H1 (cell line): Measurements from ENCODE around the gene SHISA9. TPM values are rescaled to one million over a fixed set of nuclear protein-coding genes. Genes with fewer than 3 reads are reported as not detected.

ENCODE experiments used
- CTCF ChIA-PET: fragments of 300-600 bp; sonication (Branson Sonifier 250); formaldehyde crosslinking; loops from one replicate; lab custom pipeline; 2021; ENCODE audit not compliant: partially characterized antibody; lab: Charles Lee
- POLR2A ChIA-PET: fragments of 300-600 bp; sonication (Branson Sonifier 250); formaldehyde crosslinking; loops from one replicate; lab custom pipeline; 2021; ENCODE audit warnings: inconsistent platforms; ENCODE audit not compliant: partially characterized antibody; lab: Charles Lee
- DNase-seq, 2 experiments: peaks; one replicate each; pipeline versions ENCODE4 v3.0.0 to v3.0.0-alpha.2; 2010 to 2022; ENCODE audit warnings: low spot score in 2 of 2, low read depth in 1 of 2, mixed read lengths in 1 of 2
- FAIRE-seq: peaks from 2 replicates; lab custom pipeline; 2011; peaks lifted over from hg19 to GRCh38; lab: Jason Lieb, UNC
- H2AFZ ChIP-seq: 2 replicates; pipeline ENCODE4 v1.8.1; 2012; ENCODE audit warnings: low read length, inconsistent platforms
- H2AK5ac ChIP-seq: 2 replicates; pipeline ENCODE4 v1.6.1; 2013; ENCODE audit warnings: low read depth, low read length
- H2BK120ac ChIP-seq: replicated peaks from 2 replicates; pipeline ENCODE3; 2013; ENCODE audit warnings: low read depth, low read length, inconsistent platforms
- H2BK12ac ChIP-seq: 2 replicates; pipeline ENCODE4 v1.6.1; 2013; ENCODE audit warnings: low read depth, low read length
- H2BK15ac ChIP-seq: 2 replicates; pipeline ENCODE4 v1.6.1; 2013; ENCODE audit warnings: low read length
- H2BK20ac ChIP-seq: 2 replicates; pipeline ENCODE4 v1.6.1; 2013; ENCODE audit warnings: low read length
- H2BK5ac ChIP-seq: 2 replicates; pipeline ENCODE4 v1.6.1; 2013; ENCODE audit warnings: low read depth, low read length
- H3K14ac ChIP-seq: 2 replicates; pipeline ENCODE4 v1.6.1; 2013; ENCODE audit warnings: inconsistent platforms; ENCODE audit not compliant: insufficient read length
- H3K18ac ChIP-seq: 2 replicates; pipeline ENCODE4 v1.6.1; 2013; ENCODE audit warnings: low read length; ENCODE audit errors: extremely low read depth
- H3K23ac ChIP-seq: 2 replicates; pipeline ENCODE4 v1.6.1; 2013; ENCODE audit warnings: inconsistent platforms; ENCODE audit not compliant: insufficient read length
- H3K23me2 ChIP-seq: 2 replicates; pipeline ENCODE4 v1.6.1; 2013; ENCODE audit warnings: low read depth, low read length
- H3K27ac ChIP-seq: 2 replicates; pipeline ENCODE4 v1.6.1; 2011; ENCODE audit warnings: low read depth, low read length, inconsistent platforms
- H3K27me3 ChIP-seq, 4 experiments: replicated peaks in 1 of 4; 1 replicate in 1 of 4; 2 replicates in 3 of 4; pipeline versions ENCODE4 v1.6.1 to v1.8.1; 2011 to 2013; ENCODE audit warnings: low read length in 3 of 4, mild to moderate bottlenecking in 3 of 4, inconsistent platforms in 2 of 4, mixed read lengths in 2 of 4, moderate library complexity in 1 of 4; ENCODE audit not compliant: control insufficient read depth in 3 of 4, insufficient read depth in 3 of 4; ENCODE audit errors: extremely low read depth in 1 of 4
- H3K36me3 ChIP-seq, 4 experiments: 2 replicates each; pipeline versions ENCODE4 v1.6.1 to v1.8.1; 2011 to 2013; ENCODE audit warnings: mild to moderate bottlenecking in 4 of 4, low read length in 3 of 4, moderate library complexity in 2 of 4, control low read depth in 1 of 4, inconsistent platforms in 1 of 4; ENCODE audit not compliant: insufficient read depth in 4 of 4, control insufficient read depth in 2 of 4
- H3K4ac ChIP-seq: replicated peaks from 2 replicates; pipeline ENCODE3; 2013; ENCODE audit warnings: low read length, low read depth, mixed read lengths, inconsistent platforms; ENCODE audit not compliant: insufficient read length
- H3K4me1 ChIP-seq, 4 experiments: replicated peaks in 1 of 4; 1 replicate in 1 of 4; 2 replicates in 3 of 4; pipeline versions ENCODE4 v1.6.1 to v1.8.1; 2011 to 2013; ENCODE audit warnings: low read length in 3 of 4, inconsistent platforms in 2 of 4, mixed read lengths in 1 of 4; ENCODE audit not compliant: insufficient read depth in 4 of 4, control insufficient read depth in 3 of 4
- H3K4me2 ChIP-seq, 2 experiments: 2 replicates each; pipeline versions ENCODE4 v1.6.1 to v1.8.1; 2011 to 2013; ENCODE audit warnings: low read depth in 2 of 2, low read length in 2 of 2, control low read depth in 1 of 2, inconsistent platforms in 1 of 2, mild to moderate bottlenecking in 1 of 2; ENCODE audit not compliant: insufficient read depth in 1 of 2
- H3K4me3 ChIP-seq, 4 experiments: fragments of 200-600, 300-600 bp in 1 of 4; sonication (generic), shearing (Covaris generic), sonication (Bioruptor Twin) in 1 of 4; 2 replicates each; pipeline versions ENCODE4 v1.5.1 to v1.8.1; 2011 to 2016; ENCODE audit warnings: low read length in 4 of 4, low read depth in 3 of 4, control low read depth in 2 of 4, inconsistent platforms in 2 of 4, mild to moderate bottlenecking in 2 of 4, mixed read lengths in 1 of 4, moderate library complexity in 1 of 4; ENCODE audit not compliant: insufficient read depth in 2 of 4; ENCODE audit errors: extremely low read depth in 1 of 4
- H3K56ac ChIP-seq: replicated peaks from 2 replicates; pipeline ENCODE3; 2013; ENCODE audit warnings: low read depth, mild to moderate bottlenecking, mixed read lengths, low read length, inconsistent platforms; ENCODE audit not compliant: insufficient read length
- H3K79me1 ChIP-seq: 2 replicates; pipeline ENCODE4 v1.6.1; 2013; ENCODE audit warnings: low read depth, low read length, control low read depth
- H3K79me2 ChIP-seq, 2 experiments: 2 replicates each; pipeline versions ENCODE4 v1.6.1 to v1.8.1; 2012 to 2013; ENCODE audit warnings: low read length in 2 of 2, mild to moderate bottlenecking in 2 of 2, inconsistent platforms in 1 of 2; ENCODE audit not compliant: insufficient read depth in 2 of 2, control insufficient read depth in 1 of 2
- H3K9ac ChIP-seq, 4 experiments: replicated peaks in 1 of 4; 1 replicate in 1 of 4; 2 replicates in 3 of 4; pipeline versions ENCODE4 v1.6.1 to v1.8.1; 2011 to 2013; ENCODE audit warnings: low read depth in 3 of 4, low read length in 3 of 4, control low read depth in 2 of 4, mild to moderate bottlenecking in 2 of 4, moderate library complexity in 2 of 4, inconsistent platforms in 1 of 4; ENCODE audit errors: extremely low read depth in 1 of 4
- H3K9me3 ChIP-seq, 2 experiments: 2 replicates each; pipeline versions ENCODE4 v1.6.1 to v1.8.1; 2012 to 2013; ENCODE audit warnings: mild to moderate bottlenecking in 2 of 2, moderate library complexity in 2 of 2, control low read depth in 1 of 2, inconsistent platforms in 1 of 2, low read depth in 1 of 2, low read length in 1 of 2, mixed read lengths in 1 of 2; ENCODE audit not compliant: insufficient read depth in 2 of 2
- H4K20me1 ChIP-seq, 2 experiments: replicated peaks in 1 of 2; 2 replicates each; pipeline versions ENCODE3 to v1.8.1; 2011 to 2013; ENCODE audit warnings: inconsistent platforms in 2 of 2, low read length in 2 of 2, mild to moderate bottlenecking in 1 of 2; ENCODE audit not compliant: insufficient read depth in 2 of 2, control insufficient read depth in 1 of 2
- H4K5ac ChIP-seq: 2 replicates; pipeline ENCODE4 v1.6.1; 2013; ENCODE audit warnings: low read length, low read depth, mixed read lengths, inconsistent platforms; ENCODE audit not compliant: insufficient read length
- H4K8ac ChIP-seq: 2 replicates; pipeline ENCODE4 v1.8.0; 2013; ENCODE audit warnings: mild to moderate bottlenecking, moderate library complexity, low read length, inconsistent platforms; ENCODE audit not compliant: insufficient read depth; ENCODE audit errors: extremely low read depth
- H4K91ac ChIP-seq: replicated peaks from 2 replicates; pipeline ENCODE3; 2013; ENCODE audit warnings: low read length, mixed read lengths, inconsistent platforms; ENCODE audit not compliant: insufficient read length
- BACH1 ChIP-seq: IDR thresholded peaks from 2 replicates; pipeline ENCODE4 v1.6.1; 2012; ENCODE audit warnings: low read length, improper control_type of control experiment
- BCL11A ChIP-seq, 2 experiments: IDR thresholded peaks; one replicate each; pipeline ENCODE4 v1.6.1; 2011; ENCODE audit warnings: low read depth in 2 of 2, low read length in 2 of 2, mild to moderate bottlenecking in 2 of 2
- CBX5 ChIP-seq: fragments of 300-800, 300-1000 bp; sonication (generic); IDR thresholded peaks from 2 replicates; pipeline ENCODE4 v1.7.1; 2016; ENCODE audit warnings: antibody characterized with exemption, low read length, low read depth
- CHD1 ChIP-seq: IDR thresholded peaks from 2 replicates; pipeline ENCODE4 v1.6.1; 2012; ENCODE audit warnings: low read depth, low read length, improper control_type of control experiment
- GABPA ChIP-seq: IDR thresholded peaks from 2 replicates; pipeline ENCODE4 v1.6.1; 2011; ENCODE audit warnings: mild to moderate bottlenecking, low read length, moderate library complexity, borderline replicate concordance; ENCODE audit not compliant: insufficient read depth
- KDM5A ChIP-seq: fragments of 200-600 bp; IDR thresholded peaks from 2 replicates; pipeline ENCODE4 v1.7.1; 2012; ENCODE audit warnings: mild to moderate bottlenecking, low read length, inconsistent platforms, mixed read lengths
- POLR2A ChIP-seq, 2 experiments: IDR thresholded peaks; 1 replicate in 1 of 2; 2 replicates in 1 of 2; pipeline ENCODE4 v1.6.1; 2011; ENCODE audit warnings: low read depth in 2 of 2, low read length in 2 of 2, mild to moderate bottlenecking in 2 of 2; ENCODE audit errors: control extremely low read depth in 1 of 2
- POLR2AphosphoS5 ChIP-seq: IDR thresholded peaks from 2 replicates; pipeline ENCODE4 v1.6.1; 2011; ENCODE audit warnings: low read depth, low read length
- SP1 ChIP-seq: IDR thresholded peaks from 2 replicates; pipeline ENCODE4 v1.6.1; 2011; ENCODE audit warnings: low read depth, low read length
- TAF1 ChIP-seq: IDR thresholded peaks from 2 replicates; pipeline ENCODE4 v1.6.1; 2011; ENCODE audit warnings: mild to moderate bottlenecking, low read depth, low read length
- TCF12 ChIP-seq: IDR thresholded peaks from 2 replicates; pipeline ENCODE4 v1.6.1; 2011; ENCODE audit warnings: low read depth, mild to moderate bottlenecking, low read length
- WGBS, 2 experiments: shearing (Covaris generic) in 1 of 2; methylation state at CpG; one replicate each; pipeline versions ENCODE4 v1.1.6 to v1.1.7; 2013 to 2015; ENCODE audit warnings: low lambda C conversion rate in 2 of 2, mixed read lengths in 2 of 2, inconsistent platforms in 1 of 2, low coverage in 1 of 2, missing lambda C conversion rate in 1 of 2; ENCODE audit not compliant: insufficient replicate concordance in 2 of 2, insufficient coverage in 1 of 2, insufficient read length in 1 of 2; ENCODE audit errors: extremely low coverage in 1 of 2, missing lambda C conversion rate in 1 of 2; 5-methylcytosine and 5-hydroxymethylcytosine counted together
- polyA plus RNA-seq, 7 experiments: library from polyadenylated mRNA; depleted of rRNA in 3 of 7; stranded (reverse) in 5 of 7; unstranded in 2 of 7; fragments of >200 nt in 5 of 7; fragments of 200-250 nt in 2 of 7; gene quantifications; 1 replicate in 5 of 7; 2 replicates in 1 of 7; 4 replicates in 1 of 7; pipeline versions ENCODE4 v1.2.1 to v1.2.3, GENCODE V29; 2011 to 2013; ENCODE audit warnings: missing spikeins in 2 of 7, mixed read lengths in 2 of 7
- total RNA-seq: library from RNA; stranded (reverse); fragmentation: NEBNext Ultra II Directional; extraction: Animal tissue kit (Norgen Biotek cat#: 25700); gene quantifications from 2 replicates; pipeline ENCODE4 v1.2.1, GENCODE V29; 2021
- TF ChIP-seq, protein P1 (sequence below): IDR thresholded peaks from 2 replicates; pipeline ENCODE4 v1.6.1; 2012; ENCODE audit warnings: inconsistent platforms
- TF ChIP-seq, protein P2 (sequence below): IDR thresholded peaks from 2 replicates; pipeline ENCODE4 v1.6.1; 2012; ENCODE audit warnings: low read length, inconsistent platforms

SHISA9 gene
- total and polyA plus RNA-seq, 2 of the 8 experiments (the other 6 are each of a cell fraction or from before 2014, with no cell fraction given) = 25.6 to 39.8 TPM

DNA sequence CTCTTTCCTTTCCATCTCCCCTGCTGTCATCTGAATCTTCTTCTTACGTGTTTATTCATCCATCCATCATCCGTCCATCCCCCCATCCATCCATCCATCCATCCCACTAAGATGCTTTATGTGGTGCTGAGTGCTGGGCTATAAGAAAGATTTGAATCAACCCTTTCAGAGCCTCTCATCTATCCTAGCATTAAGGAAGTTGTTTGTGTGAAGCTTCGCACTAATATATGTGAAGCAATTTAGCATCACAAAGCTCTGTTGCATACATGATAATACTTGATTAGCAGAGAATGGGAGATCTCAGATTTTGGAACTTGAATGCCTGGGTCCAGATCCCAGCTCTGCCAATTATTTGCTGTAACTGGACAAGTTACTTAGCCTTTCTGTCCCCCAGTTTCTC is 255.7 kb downstream of the SHISA9 start:
- H4K5ac ChIP-seq = no peak overlapping the region
- H3K9ac ChIP-seq = no peak overlapping the region; a peak in 2 of 7 replicates
- H3K4me3 ChIP-seq = peak overlapping the region in 2 of 4 experiments; percentile 1 to 3; a peak in 1 of 8 replicates
- peaks cover 7% of the 10 kb centered on the region; the same call in 1 of the 2 replicates for H3K79me1 ChIP-seq
- H3K9me3 ChIP-seq = no peaks in the 10 kb centered on the region
- no peak overlapping the region for H3K4ac ChIP-seq
- H3K27ac ChIP-seq = 0 out of 2 replicates have a peak overlapping the region, but pooled peaks have one; percentile 49
- no peak overlapping the region; the same call in 1 of the 2 replicates for H2BK12ac ChIP-seq
- H3K23me2 ChIP-seq = peaks cover 4% of the 10 kb centered on the region; the same call in 1 of the 2 replicates
- no peak overlapping the region for H2BK120ac ChIP-seq
- H3K23ac ChIP-seq = no peak overlapping the region
- no peak overlapping the region for H2BK20ac ChIP-seq
- DNase-seq = no peak
- no peaks in the 10 kb centered on the region for H3K36me3 ChIP-seq
- no peak overlapping the region for H4K8ac ChIP-seq
- H3K56ac ChIP-seq = no peak overlapping the region
- no peak overlapping the region for H2BK15ac ChIP-seq
- H3K18ac ChIP-seq = no peak overlapping the region
- no peak overlapping the region for H4K91ac ChIP-seq
- H3K4me2 ChIP-seq = peak overlapping the region; percentile 15 to 29; a peak in 2 of 4 replicates
- FAIRE-seq = no peak
- H3K14ac ChIP-seq = no peak overlapping the region
- peaks cover 0 to 53% of the 10 kb centered on the region in 2 experiments; a peak in 3 of 4 replicates for H3K79me2 ChIP-seq
- H3K27me3 ChIP-seq = no peaks in the 10 kb centered on the region
- WGBS, 2 experiments = 48% methylated on average over 3 of the region's 3 CpGs; no CpG with 5 or more reads in 1 of the 2 experiments
- 0 out of 2 replicates have a peak overlapping the region, but pooled peaks have one; percentile 47 for H2BK5ac ChIP-seq
- no peak overlapping the region; the same call in 1 of the 2 replicates for H2AK5ac ChIP-seq
- POLR2A ChIA-PET = interaction anchor here (1.2 kb wide), 1 partner anchor 12 kb away, joined by 4 read pairs; no protein-coding TSS in a partner anchor
- H2AFZ ChIP-seq = no peak overlapping the region
- H4K20me1 ChIP-seq = no peaks in the 10 kb centered on the region
- H3K4me1 ChIP-seq = peaks cover 5 to 39% (median 20%) of the 10 kb centered on the region in 4 experiments
- CTCF ChIA-PET = interaction anchor here (0.6 to 1.4 kb wide), 3 partner anchors 10 to 283 kb away, joined by 3 to 4 read pairs (median 3); no protein-coding TSS in a partner anchor
- TF ChIP-seq TCF12 (no peak), BCL11A (IDR thresholded peaks at IDR 0.05; ENCODE audit: low read depth in 2 of 2, low read length in 2 of 2) (no peak), POLR2A (IDR thresholded peaks at IDR 0.05; ENCODE audit: control extremely low read depth in 1 of 2, low read depth in 2 of 2, low read length in 2 of 2) (no peak), TAF1 (no peak), BACH1 (no peak), GABPA (no peak), CHD1 (no peak), POLR2AphosphoS5 (no peak), CBX5 (no peak), KDM5A (no peak), SP1 (no peak)
- TF ChIP-seq, protein P1, sequence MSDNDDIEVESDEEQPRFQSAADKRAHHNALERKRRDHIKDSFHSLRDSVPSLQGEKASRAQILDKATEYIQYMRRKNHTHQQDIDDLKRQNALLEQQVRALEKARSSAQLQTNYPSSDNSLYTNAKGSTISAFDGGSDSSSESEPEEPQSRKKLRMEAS = no peak
- TF ChIP-seq, protein P2, sequence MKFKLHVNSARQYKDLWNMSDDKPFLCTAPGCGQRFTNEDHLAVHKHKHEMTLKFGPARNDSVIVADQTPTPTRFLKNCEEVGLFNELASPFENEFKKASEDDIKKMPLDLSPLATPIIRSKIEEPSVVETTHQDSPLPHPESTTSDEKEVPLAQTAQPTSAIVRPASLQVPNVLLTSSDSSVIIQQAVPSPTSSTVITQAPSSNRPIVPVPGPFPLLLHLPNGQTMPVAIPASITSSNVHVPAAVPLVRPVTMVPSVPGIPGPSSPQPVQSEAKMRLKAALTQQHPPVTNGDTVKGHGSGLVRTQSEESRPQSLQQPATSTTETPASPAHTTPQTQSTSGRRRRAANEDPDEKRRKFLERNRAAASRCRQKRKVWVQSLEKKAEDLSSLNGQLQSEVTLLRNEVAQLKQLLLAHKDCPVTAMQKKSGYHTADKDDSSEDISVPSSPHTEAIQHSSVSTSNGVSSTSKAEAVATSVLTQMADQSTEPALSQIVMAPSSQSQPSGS = no peak
